ENCODE data around the gene FBXO2. TPM values are rescaled to one million over a fixed set of nuclear protein-coding genes. Genes with fewer than 3 reads are reported as not detected.

Gene FBXO2
- total RNA-seq: 54.8 and 78.6 TPM in 2 replicates

GRCh38 chr1:11654137-11654938, at the start of gene FBXO2, which contains the start of gene FBXO44:
TSS of gene FBXO2 (minus strand) at chr1:11654429. CDS start at chr1:11654340, 89 bp downstream.
TSS of gene FBXO44 (plus strand) at chr1:11654877. CDS start at chr1:11655836, 959 bp downstream.

GRCh38 chr1:11691302-11691914, 37.2 kb upstream of the FBXO2 start, which contains the start of gene DRAXIN:
TSS of gene DRAXIN (plus strand) at chr1:11691710. CDS start at chr1:11706259, 14,549 bp downstream.

GRCh38 chr1:11681071-11681771, 27.0 kb upstream of the FBXO2 start, which contains the start of gene MAD2L2:
TSS of gene MAD2L2 (minus strand) at chr1:11681148. CDS start at chr1:11680601, 547 bp downstream.

Other genes starting within 250 kb of the FBXO2 start
- gene DISP3, start 175.3 kb downstream of the FBXO2 start, total RNA-seq: under 0.01 and 1.2 TPM in 2 replicates
- gene FBXO44, start 448 bp upstream of the FBXO2 start, total RNA-seq: 18.5 and 21.7 TPM in 2 replicates
- 8.2 and 14.9 TPM in 2 replicates for gene FBXO6, start 9.8 kb upstream of the FBXO2 start, total RNA-seq
- 34.0 and 55.2 TPM in 2 replicates for gene MAD2L2, start 26.7 kb upstream of the FBXO2 start, total RNA-seq
- gene DRAXIN, start 37.3 kb upstream of the FBXO2 start, total RNA-seq: under 0.01 TPM in 1 of 2 replicates, not detected in the other
- 98.5 and 99.8 TPM in 2 replicates for gene AGTRAP, start 81.7 kb upstream of the FBXO2 start, total RNA-seq
- not detected in 2 replicates for gene C1orf167, start 107.8 kb upstream of the FBXO2 start, total RNA-seq
- 10.6 and 14.5 TPM in 2 replicates for gene MTHFR, start 151.5 kb upstream of the FBXO2 start, total RNA-seq
- 3.6 and 5.8 TPM in 2 replicates for gene CLCN6, start 151.8 kb upstream of the FBXO2 start, total RNA-seq
- not detected in 2 replicates for gene NPPA, start 193.4 kb upstream of the FBXO2 start, total RNA-seq
- gene NPPB, start 204.5 kb upstream of the FBXO2 start, total RNA-seq: 0.48 TPM in 1 of 2 replicates, not detected in the other

All from tracheal epithelial cell (primary cell).